ENCODE data around the gene KLF6.

DNA sequence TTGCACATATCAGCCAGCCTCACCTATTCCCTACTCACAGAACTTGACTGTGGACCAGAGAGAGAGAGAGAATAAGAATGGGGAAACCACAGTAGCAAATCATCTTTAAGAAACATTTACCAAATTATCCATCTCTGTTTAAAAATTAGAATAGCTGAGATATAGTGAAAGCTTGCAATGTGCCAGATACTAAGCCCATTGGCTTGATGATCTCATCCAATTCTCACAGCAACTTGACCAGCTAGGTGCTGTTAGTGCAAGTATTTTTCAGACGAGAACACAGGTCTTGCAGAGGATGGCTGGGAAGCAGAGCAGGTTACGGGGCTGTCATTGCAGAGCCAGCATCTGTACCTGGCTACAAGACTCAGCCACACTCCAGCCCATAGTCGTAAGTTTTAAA lies 50.9 kb downstream of the KLF6 start:
- TF ChIP-seq, protein P1, sequence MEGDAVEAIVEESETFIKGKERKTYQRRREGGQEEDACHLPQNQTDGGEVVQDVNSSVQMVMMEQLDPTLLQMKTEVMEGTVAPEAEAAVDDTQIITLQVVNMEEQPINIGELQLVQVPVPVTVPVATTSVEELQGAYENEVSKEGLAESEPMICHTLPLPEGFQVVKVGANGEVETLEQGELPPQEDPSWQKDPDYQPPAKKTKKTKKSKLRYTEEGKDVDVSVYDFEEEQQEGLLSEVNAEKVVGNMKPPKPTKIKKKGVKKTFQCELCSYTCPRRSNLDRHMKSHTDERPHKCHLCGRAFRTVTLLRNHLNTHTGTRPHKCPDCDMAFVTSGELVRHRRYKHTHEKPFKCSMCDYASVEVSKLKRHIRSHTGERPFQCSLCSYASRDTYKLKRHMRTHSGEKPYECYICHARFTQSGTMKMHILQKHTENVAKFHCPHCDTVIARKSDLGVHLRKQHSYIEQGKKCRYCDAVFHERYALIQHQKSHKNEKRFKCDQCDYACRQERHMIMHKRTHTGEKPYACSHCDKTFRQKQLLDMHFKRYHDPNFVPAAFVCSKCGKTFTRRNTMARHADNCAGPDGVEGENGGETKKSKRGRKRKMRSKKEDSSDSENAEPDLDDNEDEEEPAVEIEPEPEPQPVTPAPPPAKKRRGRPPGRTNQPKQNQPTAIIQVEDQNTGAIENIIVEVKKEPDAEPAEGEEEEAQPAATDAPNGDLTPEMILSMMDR (conservative IDR thresholded peaks at IDR 0.05; ENCODE audit: low read depth in 2 of 2), result no peak
- TF ChIP-seq, protein P2, sequence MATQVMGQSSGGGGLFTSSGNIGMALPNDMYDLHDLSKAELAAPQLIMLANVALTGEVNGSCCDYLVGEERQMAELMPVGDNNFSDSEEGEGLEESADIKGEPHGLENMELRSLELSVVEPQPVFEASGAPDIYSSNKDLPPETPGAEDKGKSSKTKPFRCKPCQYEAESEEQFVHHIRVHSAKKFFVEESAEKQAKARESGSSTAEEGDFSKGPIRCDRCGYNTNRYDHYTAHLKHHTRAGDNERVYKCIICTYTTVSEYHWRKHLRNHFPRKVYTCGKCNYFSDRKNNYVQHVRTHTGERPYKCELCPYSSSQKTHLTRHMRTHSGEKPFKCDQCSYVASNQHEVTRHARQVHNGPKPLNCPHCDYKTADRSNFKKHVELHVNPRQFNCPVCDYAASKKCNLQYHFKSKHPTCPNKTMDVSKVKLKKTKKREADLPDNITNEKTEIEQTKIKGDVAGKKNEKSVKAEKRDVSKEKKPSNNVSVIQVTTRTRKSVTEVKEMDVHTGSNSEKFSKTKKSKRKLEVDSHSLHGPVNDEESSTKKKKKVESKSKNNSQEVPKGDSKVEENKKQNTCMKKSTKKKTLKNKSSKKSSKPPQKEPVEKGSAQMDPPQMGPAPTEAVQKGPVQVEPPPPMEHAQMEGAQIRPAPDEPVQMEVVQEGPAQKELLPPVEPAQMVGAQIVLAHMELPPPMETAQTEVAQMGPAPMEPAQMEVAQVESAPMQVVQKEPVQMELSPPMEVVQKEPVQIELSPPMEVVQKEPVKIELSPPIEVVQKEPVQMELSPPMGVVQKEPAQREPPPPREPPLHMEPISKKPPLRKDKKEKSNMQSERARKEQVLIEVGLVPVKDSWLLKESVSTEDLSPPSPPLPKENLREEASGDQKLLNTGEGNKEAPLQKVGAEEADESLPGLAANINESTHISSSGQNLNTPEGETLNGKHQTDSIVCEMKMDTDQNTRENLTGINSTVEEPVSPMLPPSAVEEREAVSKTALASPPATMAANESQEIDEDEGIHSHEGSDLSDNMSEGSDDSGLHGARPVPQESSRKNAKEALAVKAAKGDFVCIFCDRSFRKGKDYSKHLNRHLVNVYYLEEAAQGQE (IDR thresholded peaks at IDR 0.05; ENCODE audit: unreplicated experiment), result no peak
- TF ChIP-seq EZH2 (IDR thresholded peaks at IDR 0.05; ENCODE audit: low read depth, unreplicated experiment), result no peak
